HG03097 (cell line): ENCODE measurements around the gene GOLGA1.
A peak's percentile ranks its signal among the peaks of the same experiment; 100 is the strongest.

Experiments
- ATAC-seq: cut with Tn5 transposase; IDR thresholded peaks from one replicate; pipeline ENCODE4 v1.9.1; 2021; ENCODE audit not compliant: unreplicated experiment, low FRiP score

Gene GOLGA1

GRCh38 chr9:124886866-124887492, 53.9 kb downstream of the GOLGA1 start:
- no peak for ATAC-seq

GRCh38 chr9:124886461-124886860, 54.4 kb downstream of the GOLGA1 start:
- no peak for ATAC-seq

- no peak for ATAC-seq
These were observed 55.3 kb downstream of the GOLGA1 start for GRCh38 chr9:124885551-124885950.

- no peak for ATAC-seq
These were observed 56.5 kb downstream of the GOLGA1 start for GRCh38 chr9:124884376-124884775.

- no peak for ATAC-seq
These were observed 58.7 kb downstream of the GOLGA1 start for GRCh38 chr9:124882231-124882630.

GRCh38 chr9:124881138-124881743, 59.6 kb downstream of the GOLGA1 start:
- ATAC-seq = no peak

- ATAC-seq = no peak
These were observed 60.4 kb downstream of the GOLGA1 start for GRCh38 chr9:124880501-124880900.

GRCh38 chr9:124879226-124879625, 61.7 kb downstream of the GOLGA1 start:
- no peak for ATAC-seq

GRCh38 chr9:124878518-124878917, 62.4 kb downstream of the GOLGA1 start:
- no peak for ATAC-seq

GRCh38 chr9:124878021-124878420, 62.9 kb downstream of the GOLGA1 start:
- ATAC-seq = no peak

- ATAC-seq = no peak
These were observed 63.7 kb downstream of the GOLGA1 start for GRCh38 chr9:124877021-124877782.

- no peak for ATAC-seq
These were observed 65.4 kb downstream of the GOLGA1 start for GRCh38 chr9:124875501-124875900.

GRCh38 chr9:124873664-124874063, 67.2 kb downstream of the GOLGA1 start:
- no peak for ATAC-seq

GRCh38 chr9:124871156-124871561, 69.7 kb downstream of the GOLGA1 start:
- ATAC-seq = no peak

- no peak for ATAC-seq
These were observed 70.2 kb downstream of the GOLGA1 start for GRCh38 chr9:124870723-124871122.

GRCh38 chr9:124869986-124870560, 70.8 kb downstream of the GOLGA1 start:
- peak; percentile 37 for ATAC-seq

- peak; percentile 17 for ATAC-seq
These were observed 71.4 kb downstream of the GOLGA1 start for GRCh38 chr9:124869466-124869985.

GRCh38 chr9:124868511-124869465, 72.1 kb downstream of the GOLGA1 start:
- ATAC-seq = peak; percentile 64

GRCh38 chr9:124863371-124863871, 77.5 kb downstream of the GOLGA1 start:
- no peak for ATAC-seq
